WTC11 (cell line): ENCODE measurements around the gene FAM131C. TPM values are rescaled to one million over a fixed set of nuclear protein-coding genes. Genes with fewer than 3 reads are reported as not detected.

Experiments used
- ATAC-seq: fragments of 200-7000 bp; cut with Tn5 transposase; 2 replicates; pipeline ENCODE4 v1.10.0; 2021; ENCODE audit warnings: mild to moderate bottlenecking, moderate library complexity
- CTCF ChIA-PET: fragments of 300-600 bp; sonication (Branson Sonifier 250); formaldehyde crosslinking; loops from one replicate; lab custom pipeline; 2021; ENCODE audit warnings: antibody characterized with exemption; lab: Charles Lee
- POLR2A ChIA-PET: fragments of 350-600 bp; sonication (Branson Sonifier 250); formaldehyde crosslinking; loops from one replicate; lab custom pipeline; 2021; ENCODE audit warnings: antibody characterized with exemption; lab: Charles Lee
- DNase-seq: peaks from one replicate; pipeline ENCODE4 v3.0.0; 2021; ENCODE audit warnings: low spot score
- H3K27ac Mint-ChIP-seq: 2 replicates; pipeline ENCODE4 v1.8.0; 2021; ENCODE audit warnings: mixed read lengths
- H3K27me3 Mint-ChIP-seq: 2 replicates; pipeline ENCODE4 v1.8.0; 2021; ENCODE audit warnings: low read depth, mild to moderate bottlenecking, moderate library complexity, mixed read lengths
- H3K36me3 Mint-ChIP-seq: 2 replicates; pipeline ENCODE4 v1.8.0; 2021; ENCODE audit warnings: mixed read lengths
- H3K4me1 Mint-ChIP-seq: 2 replicates; pipeline ENCODE4 v1.8.0; 2022; ENCODE audit warnings: mixed read lengths
- H3K4me3 Mint-ChIP-seq: 2 replicates; pipeline ENCODE4 v1.8.0; 2021; ENCODE audit warnings: mild to moderate bottlenecking, moderate library complexity, mixed read lengths
- H3K9me3 Mint-ChIP-seq: 2 replicates; pipeline ENCODE4 v1.8.0; 2021; ENCODE audit warnings: mixed read lengths
- JAZF1 ChIP-seq: fragments of 250-450 bp; sonication (Bioruptor Pico); IDR thresholded peaks from 2 replicates; pipeline ENCODE4 v1.9.0; 2021; ENCODE audit warnings: moderate library complexity, mild to moderate bottlenecking, inconsistent platforms
- NR3C1 ChIP-seq: sonication (generic); formaldehyde crosslinking; conservative IDR thresholded peaks from 2 replicates; pipeline ENCODE4 v1.8.1; 2023; ENCODE audit warnings: low read depth, mild to moderate bottlenecking, missing genetic modification reagents
- SMAD3 ChIP-seq: sonication (generic); formaldehyde crosslinking; IDR thresholded peaks from 2 replicates; pipeline ENCODE4 v1.8.0; 2022; ENCODE audit warnings: missing genetic modification reagents, mild to moderate bottlenecking, borderline replicate concordance
- SMAD4 ChIP-seq: sonication (generic); formaldehyde crosslinking; IDR thresholded peaks from 2 replicates; pipeline ENCODE4 v1.8.0; 2022; ENCODE audit warnings: mild to moderate bottlenecking, missing genetic modification reagents
- TCF7 ChIP-seq: sonication (generic); formaldehyde crosslinking; IDR thresholded peaks from 2 replicates; pipeline ENCODE4 v1.8.0; 2022; ENCODE audit warnings: mild to moderate bottlenecking, low read depth, missing genetic modification reagents, moderate library complexity
- TEAD1 ChIP-seq: sonication (generic); formaldehyde crosslinking; IDR thresholded peaks from 2 replicates; pipeline ENCODE4 v1.8.0; 2022; ENCODE audit warnings: mild to moderate bottlenecking, missing genetic modification reagents
- TP53 ChIP-seq: sonication (generic); formaldehyde crosslinking; IDR thresholded peaks from 2 replicates; pipeline ENCODE4 v1.8.1; 2023; ENCODE audit warnings: mild to moderate bottlenecking, missing genetic modification reagents
- ZNF121 ChIP-seq: sonication (generic); formaldehyde crosslinking; IDR thresholded peaks from 2 replicates; pipeline ENCODE4 v1.8.0; 2023; ENCODE audit warnings: missing genetic modification reagents
- ZNF219 ChIP-seq: sonication (generic); formaldehyde crosslinking; IDR thresholded peaks from 2 replicates; pipeline ENCODE4 v1.8.0; 2023; ENCODE audit warnings: missing genetic modification reagents, mild to moderate bottlenecking, borderline replicate concordance
- ZNF396 ChIP-seq: fragments of 250-450 bp; sonication (Bioruptor Pico); IDR thresholded peaks from 2 replicates; pipeline ENCODE4 v1.8.0; 2021; ENCODE audit warnings: mild to moderate bottlenecking, moderate library complexity, borderline replicate concordance
- ZNF671 ChIP-seq: fragments of 250-450 bp; sonication (Bioruptor Pico); IDR thresholded peaks from 2 replicates; pipeline ENCODE4 v1.8.0; 2021; ENCODE audit warnings: mild to moderate bottlenecking
- total RNA-seq: library from RNA; stranded (reverse); gene quantifications from 3 replicates; pipeline ENCODE4 v1.2.3, GENCODE V29; 2021
- TF ChIP-seq, protein P1 (sequence below): sonication (generic); formaldehyde crosslinking; IDR thresholded peaks from 2 replicates; pipeline ENCODE4 v1.8.0; 2022; ENCODE audit warnings: mild to moderate bottlenecking, missing genetic modification reagents
- TF ChIP-seq, protein P2 (sequence below): sonication (generic); formaldehyde crosslinking; IDR thresholded peaks from 2 replicates; pipeline ENCODE4 v1.8.0; 2022; ENCODE audit warnings: mild to moderate bottlenecking, missing genetic modification reagents
- TF ChIP-seq, protein P3 (sequence below): sonication (generic); formaldehyde crosslinking; IDR thresholded peaks from 2 replicates; pipeline ENCODE4 v1.8.0; 2023; ENCODE audit warnings: missing genetic modification reagents, mild to moderate bottlenecking, borderline replicate concordance
- TF ChIP-seq, protein P4 (sequence below): fragments of 250-450 bp; sonication (Bioruptor Pico); IDR thresholded peaks from 2 replicates; pipeline ENCODE4 v1.9.0; 2021; ENCODE audit warnings: mild to moderate bottlenecking
- TF ChIP-seq, protein P5 (sequence below): sonication (generic); formaldehyde crosslinking; conservative IDR thresholded peaks from 2 replicates; pipeline ENCODE4 v1.8.1; 2023; ENCODE audit warnings: mild to moderate bottlenecking, low read depth, missing genetic modification reagents, moderate library complexity

The FAM131C gene
- total RNA-seq, 1 experiment from 2014 or later: 1.4 TPM

DNA sequence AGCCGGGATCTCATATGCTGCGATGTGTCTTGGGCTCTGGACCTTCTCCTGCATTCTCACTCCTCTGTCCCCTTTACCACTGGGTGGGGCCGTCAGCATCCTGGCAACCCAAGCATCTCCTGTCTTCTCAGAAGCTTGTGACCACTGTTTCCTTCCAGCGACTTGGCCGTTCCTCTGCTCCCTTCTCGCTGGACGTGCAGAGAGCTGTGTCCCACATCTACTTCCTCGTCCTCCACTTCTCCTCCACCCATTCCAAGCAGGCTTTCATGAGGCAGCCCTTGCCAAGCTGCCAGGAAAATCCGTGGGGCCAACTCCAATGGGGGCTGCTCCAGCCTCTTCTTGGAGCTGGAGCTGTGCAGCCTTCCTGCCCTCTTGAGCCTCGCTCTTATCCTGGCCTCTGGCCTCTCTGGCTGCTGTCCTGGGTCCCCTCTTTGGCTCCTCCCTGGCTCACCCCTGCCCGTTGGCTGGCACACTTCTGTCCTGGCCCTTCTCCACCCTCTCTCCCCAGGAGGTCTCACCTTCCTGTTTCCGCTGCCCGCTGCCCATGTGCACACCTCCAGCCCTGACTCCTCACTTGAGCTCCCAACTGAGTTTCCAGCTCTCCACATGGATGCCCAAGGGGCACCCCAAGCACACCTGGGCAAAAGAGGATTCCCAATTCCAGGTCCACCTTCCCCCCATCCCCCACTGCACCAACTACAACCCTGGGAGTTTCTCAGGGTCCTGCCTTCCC, 8.7 kb downstream of the FAM131C start:
- DNase-seq (no peak), ATAC-seq (no peak)
- CTCF ChIA-PET: interaction anchor here (0.5 to 1.8 kb wide), 8 partner anchors 8 to 273 kb away, joined by 3 to 9 read pairs (median 4); partner anchors contain the start of gene FAM131C
- Mint-ChIP-seq H3K27ac (no peak overlapping the region), H3K9me3 (no peaks in the 10 kb centered on the region), H3K4me3 (no peak overlapping the region), H3K36me3 (no peaks in the 10 kb centered on the region), H3K27me3 (no peaks in the 10 kb centered on the region; the same call in 1 of the 2 replicates), H3K4me1 (peaks cover 33% of the 10 kb centered on the region)
- POLR2A ChIA-PET: no interaction called here
- TF ChIP-seq, protein P1, sequence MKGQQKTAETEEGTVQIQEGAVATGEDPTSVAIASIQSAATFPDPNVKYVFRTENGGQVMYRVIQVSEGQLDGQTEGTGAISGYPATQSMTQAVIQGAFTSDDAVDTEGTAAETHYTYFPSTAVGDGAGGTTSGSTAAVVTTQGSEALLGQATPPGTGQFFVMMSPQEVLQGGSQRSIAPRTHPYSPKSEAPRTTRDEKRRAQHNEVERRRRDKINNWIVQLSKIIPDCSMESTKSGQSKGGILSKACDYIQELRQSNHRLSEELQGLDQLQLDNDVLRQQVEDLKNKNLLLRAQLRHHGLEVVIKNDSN (CRISPR knock-in tag): no peak
- TF ChIP-seq JAZF1 (CRISPR knock-in tag): no peak
- TF ChIP-seq ZNF121 (CRISPR knock-in tag): no peak
- TF ChIP-seq TEAD1 (CRISPR knock-in tag): no peak
- TF ChIP-seq NR3C1 (CRISPR knock-in tag): no peak
- TF ChIP-seq, protein P2, sequence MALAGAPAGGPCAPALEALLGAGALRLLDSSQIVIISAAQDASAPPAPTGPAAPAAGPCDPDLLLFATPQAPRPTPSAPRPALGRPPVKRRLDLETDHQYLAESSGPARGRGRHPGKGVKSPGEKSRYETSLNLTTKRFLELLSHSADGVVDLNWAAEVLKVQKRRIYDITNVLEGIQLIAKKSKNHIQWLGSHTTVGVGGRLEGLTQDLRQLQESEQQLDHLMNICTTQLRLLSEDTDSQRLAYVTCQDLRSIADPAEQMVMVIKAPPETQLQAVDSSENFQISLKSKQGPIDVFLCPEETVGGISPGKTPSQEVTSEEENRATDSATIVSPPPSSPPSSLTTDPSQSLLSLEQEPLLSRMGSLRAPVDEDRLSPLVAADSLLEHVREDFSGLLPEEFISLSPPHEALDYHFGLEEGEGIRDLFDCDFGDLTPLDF (CRISPR knock-in tag): no peak
- TF ChIP-seq ZNF396 (CRISPR knock-in tag): no peak
- TF ChIP-seq, protein P3, sequence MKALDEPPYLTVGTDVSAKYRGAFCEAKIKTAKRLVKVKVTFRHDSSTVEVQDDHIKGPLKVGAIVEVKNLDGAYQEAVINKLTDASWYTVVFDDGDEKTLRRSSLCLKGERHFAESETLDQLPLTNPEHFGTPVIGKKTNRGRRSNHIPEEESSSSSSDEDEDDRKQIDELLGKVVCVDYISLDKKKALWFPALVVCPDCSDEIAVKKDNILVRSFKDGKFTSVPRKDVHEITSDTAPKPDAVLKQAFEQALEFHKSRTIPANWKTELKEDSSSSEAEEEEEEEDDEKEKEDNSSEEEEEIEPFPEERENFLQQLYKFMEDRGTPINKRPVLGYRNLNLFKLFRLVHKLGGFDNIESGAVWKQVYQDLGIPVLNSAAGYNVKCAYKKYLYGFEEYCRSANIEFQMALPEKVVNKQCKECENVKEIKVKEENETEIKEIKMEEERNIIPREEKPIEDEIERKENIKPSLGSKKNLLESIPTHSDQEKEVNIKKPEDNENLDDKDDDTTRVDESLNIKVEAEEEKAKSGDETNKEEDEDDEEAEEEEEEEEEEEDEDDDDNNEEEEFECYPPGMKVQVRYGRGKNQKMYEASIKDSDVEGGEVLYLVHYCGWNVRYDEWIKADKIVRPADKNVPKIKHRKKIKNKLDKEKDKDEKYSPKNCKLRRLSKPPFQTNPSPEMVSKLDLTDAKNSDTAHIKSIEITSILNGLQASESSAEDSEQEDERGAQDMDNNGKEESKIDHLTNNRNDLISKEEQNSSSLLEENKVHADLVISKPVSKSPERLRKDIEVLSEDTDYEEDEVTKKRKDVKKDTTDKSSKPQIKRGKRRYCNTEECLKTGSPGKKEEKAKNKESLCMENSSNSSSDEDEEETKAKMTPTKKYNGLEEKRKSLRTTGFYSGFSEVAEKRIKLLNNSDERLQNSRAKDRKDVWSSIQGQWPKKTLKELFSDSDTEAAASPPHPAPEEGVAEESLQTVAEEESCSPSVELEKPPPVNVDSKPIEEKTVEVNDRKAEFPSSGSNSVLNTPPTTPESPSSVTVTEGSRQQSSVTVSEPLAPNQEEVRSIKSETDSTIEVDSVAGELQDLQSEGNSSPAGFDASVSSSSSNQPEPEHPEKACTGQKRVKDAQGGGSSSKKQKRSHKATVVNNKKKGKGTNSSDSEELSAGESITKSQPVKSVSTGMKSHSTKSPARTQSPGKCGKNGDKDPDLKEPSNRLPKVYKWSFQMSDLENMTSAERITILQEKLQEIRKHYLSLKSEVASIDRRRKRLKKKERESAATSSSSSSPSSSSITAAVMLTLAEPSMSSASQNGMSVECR (CRISPR knock-in tag): no peak
- TF ChIP-seq TP53: no peak
- TF ChIP-seq SMAD4 (CRISPR knock-in tag): no peak
- no peak for TF ChIP-seq TCF7 (CRISPR knock-in tag)
- no peak for TF ChIP-seq ZNF219 (CRISPR knock-in tag)
- no peak for TF ChIP-seq ZNF671 (CRISPR knock-in tag)
- TF ChIP-seq, protein P4, sequence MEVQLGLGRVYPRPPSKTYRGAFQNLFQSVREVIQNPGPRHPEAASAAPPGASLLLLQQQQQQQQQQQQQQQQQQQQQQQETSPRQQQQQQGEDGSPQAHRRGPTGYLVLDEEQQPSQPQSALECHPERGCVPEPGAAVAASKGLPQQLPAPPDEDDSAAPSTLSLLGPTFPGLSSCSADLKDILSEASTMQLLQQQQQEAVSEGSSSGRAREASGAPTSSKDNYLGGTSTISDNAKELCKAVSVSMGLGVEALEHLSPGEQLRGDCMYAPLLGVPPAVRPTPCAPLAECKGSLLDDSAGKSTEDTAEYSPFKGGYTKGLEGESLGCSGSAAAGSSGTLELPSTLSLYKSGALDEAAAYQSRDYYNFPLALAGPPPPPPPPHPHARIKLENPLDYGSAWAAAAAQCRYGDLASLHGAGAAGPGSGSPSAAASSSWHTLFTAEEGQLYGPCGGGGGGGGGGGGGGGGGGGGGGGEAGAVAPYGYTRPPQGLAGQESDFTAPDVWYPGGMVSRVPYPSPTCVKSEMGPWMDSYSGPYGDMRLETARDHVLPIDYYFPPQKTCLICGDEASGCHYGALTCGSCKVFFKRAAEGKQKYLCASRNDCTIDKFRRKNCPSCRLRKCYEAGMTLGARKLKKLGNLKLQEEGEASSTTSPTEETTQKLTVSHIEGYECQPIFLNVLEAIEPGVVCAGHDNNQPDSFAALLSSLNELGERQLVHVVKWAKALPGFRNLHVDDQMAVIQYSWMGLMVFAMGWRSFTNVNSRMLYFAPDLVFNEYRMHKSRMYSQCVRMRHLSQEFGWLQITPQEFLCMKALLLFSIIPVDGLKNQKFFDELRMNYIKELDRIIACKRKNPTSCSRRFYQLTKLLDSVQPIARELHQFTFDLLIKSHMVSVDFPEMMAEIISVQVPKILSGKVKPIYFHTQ: no peak
- no peak for TF ChIP-seq SMAD3
- TF ChIP-seq, protein P5, sequence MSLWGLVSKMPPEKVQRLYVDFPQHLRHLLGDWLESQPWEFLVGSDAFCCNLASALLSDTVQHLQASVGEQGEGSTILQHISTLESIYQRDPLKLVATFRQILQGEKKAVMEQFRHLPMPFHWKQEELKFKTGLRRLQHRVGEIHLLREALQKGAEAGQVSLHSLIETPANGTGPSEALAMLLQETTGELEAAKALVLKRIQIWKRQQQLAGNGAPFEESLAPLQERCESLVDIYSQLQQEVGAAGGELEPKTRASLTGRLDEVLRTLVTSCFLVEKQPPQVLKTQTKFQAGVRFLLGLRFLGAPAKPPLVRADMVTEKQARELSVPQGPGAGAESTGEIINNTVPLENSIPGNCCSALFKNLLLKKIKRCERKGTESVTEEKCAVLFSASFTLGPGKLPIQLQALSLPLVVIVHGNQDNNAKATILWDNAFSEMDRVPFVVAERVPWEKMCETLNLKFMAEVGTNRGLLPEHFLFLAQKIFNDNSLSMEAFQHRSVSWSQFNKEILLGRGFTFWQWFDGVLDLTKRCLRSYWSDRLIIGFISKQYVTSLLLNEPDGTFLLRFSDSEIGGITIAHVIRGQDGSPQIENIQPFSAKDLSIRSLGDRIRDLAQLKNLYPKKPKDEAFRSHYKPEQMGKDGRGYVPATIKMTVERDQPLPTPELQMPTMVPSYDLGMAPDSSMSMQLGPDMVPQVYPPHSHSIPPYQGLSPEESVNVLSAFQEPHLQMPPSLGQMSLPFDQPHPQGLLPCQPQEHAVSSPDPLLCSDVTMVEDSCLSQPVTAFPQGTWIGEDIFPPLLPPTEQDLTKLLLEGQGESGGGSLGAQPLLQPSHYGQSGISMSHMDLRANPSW (CRISPR knock-in tag): no peak
- TF ChIP-seq, all 79 proteins: peak for 0
